Progenitor cell of endocrine pancreas (in vitro differentiated cells): Measurements from ENCODE around the gene CD80. TPM values are rescaled to one million over a fixed set of nuclear protein-coding genes. Genes with fewer than 3 reads are reported as not detected.

Experiments
- DNase-seq: peaks from one replicate; pipeline ENCODE4 v3.0.0; 2021; ENCODE audit warnings: low spot score; ENCODE audit not compliant: unreplicated experiment
- H3K27ac Mint-ChIP-seq: 2 replicates; pipeline ENCODE4 v1.8.0; 2021; ENCODE audit warnings: mild to moderate bottlenecking, moderate library complexity, mixed read lengths
- H3K27me3 Mint-ChIP-seq: 2 replicates; pipeline ENCODE4 v1.8.0; 2021; ENCODE audit warnings: mixed read lengths
- H3K36me3 Mint-ChIP-seq: 2 replicates; pipeline ENCODE4 v1.8.0; 2022; ENCODE audit warnings: mixed read lengths; ENCODE audit not compliant: insufficient read depth
- H3K4me1 Mint-ChIP-seq: 2 replicates; pipeline ENCODE4 v1.8.0; 2021; ENCODE audit warnings: low read depth, mixed read lengths
- H3K4me3 Mint-ChIP-seq: 2 replicates; pipeline ENCODE4 v1.8.0; 2021; ENCODE audit warnings: low read depth, mild to moderate bottlenecking, moderate library complexity, mixed read lengths
- H3K9me3 Mint-ChIP-seq: 2 replicates; pipeline ENCODE4 v1.8.0; 2021; ENCODE audit warnings: low read depth, mixed read lengths
- total RNA-seq: library from RNA; stranded (reverse); gene quantifications from 2 replicates; pipeline ENCODE4 v1.2.1, GENCODE V29; 2021
- TF ChIP-seq, protein P1 (sequence below): fragments of 200-600 bp; sonication (generic); IDR thresholded peaks from one replicate; pipeline ENCODE4 v1.5.0; 2021; ENCODE audit warnings: antibody characterized with exemption, mild to moderate bottlenecking; ENCODE audit not compliant: unreplicated experiment

Gene CD80
- total RNA-seq, 1 donor from 2014 or later: 0.24 TPM

DNA sequence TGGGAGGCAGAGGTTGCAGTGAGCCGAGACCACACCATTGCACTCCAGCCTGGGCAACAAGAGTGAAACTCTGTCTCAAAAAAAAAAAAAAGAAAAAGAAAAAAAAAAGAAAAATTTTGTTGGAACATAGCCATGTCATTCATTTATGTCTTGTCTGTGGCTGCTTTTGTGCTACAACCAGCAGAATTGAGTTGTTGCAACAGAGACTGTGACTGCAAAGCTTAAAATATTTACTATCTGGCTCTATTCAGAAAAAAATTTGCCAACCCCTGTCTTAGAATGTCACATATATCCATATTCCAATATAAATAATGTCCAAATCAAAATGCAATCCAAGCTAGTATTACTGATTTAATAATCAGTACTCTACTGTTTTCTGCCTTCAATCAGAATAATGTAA is 25.1 kb downstream of the CD80 start:
- Mint-ChIP-seq H3K9me3 (no peaks in the 10 kb centered on the region), H3K27me3 (no peaks in the 10 kb centered on the region), H3K4me1 (no peaks in the 10 kb centered on the region), H3K4me3 (no peak overlapping the region), H3K36me3 (no peaks in the 10 kb centered on the region), H3K27ac (no peak overlapping the region)
- TF ChIP-seq, protein P1, sequence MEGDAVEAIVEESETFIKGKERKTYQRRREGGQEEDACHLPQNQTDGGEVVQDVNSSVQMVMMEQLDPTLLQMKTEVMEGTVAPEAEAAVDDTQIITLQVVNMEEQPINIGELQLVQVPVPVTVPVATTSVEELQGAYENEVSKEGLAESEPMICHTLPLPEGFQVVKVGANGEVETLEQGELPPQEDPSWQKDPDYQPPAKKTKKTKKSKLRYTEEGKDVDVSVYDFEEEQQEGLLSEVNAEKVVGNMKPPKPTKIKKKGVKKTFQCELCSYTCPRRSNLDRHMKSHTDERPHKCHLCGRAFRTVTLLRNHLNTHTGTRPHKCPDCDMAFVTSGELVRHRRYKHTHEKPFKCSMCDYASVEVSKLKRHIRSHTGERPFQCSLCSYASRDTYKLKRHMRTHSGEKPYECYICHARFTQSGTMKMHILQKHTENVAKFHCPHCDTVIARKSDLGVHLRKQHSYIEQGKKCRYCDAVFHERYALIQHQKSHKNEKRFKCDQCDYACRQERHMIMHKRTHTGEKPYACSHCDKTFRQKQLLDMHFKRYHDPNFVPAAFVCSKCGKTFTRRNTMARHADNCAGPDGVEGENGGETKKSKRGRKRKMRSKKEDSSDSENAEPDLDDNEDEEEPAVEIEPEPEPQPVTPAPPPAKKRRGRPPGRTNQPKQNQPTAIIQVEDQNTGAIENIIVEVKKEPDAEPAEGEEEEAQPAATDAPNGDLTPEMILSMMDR: no peak
- no peak for DNase-seq

DNA sequence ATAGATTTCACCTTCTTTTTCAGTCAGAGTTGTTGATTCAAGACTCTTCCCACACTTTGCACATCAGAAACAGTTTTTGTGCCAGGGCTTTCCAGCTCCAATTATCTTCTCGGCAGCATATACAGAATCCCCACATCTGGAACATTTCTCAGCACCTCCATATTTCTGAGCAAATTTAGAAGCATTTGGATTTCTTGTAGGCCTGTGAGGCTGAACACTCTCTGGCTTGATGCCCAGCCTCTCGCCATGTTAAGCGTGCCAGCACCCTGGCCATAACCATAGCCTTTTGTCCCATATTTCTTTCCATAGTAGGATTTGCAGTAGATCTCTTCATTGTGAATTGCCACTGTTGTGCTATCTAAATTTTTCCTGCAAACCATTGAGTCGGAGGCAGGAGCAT is 28.3 kb downstream of the CD80 start:
- Mint-ChIP-seq H3K9me3 (no peaks in the 10 kb centered on the region), H3K4me1 (peaks cover 3% of the 10 kb centered on the region), H3K36me3 (peaks cover 2% of the 10 kb centered on the region), H3K27me3 (no peaks in the 10 kb centered on the region), H3K4me3 (no peak overlapping the region), H3K27ac (no peak overlapping the region)
- DNase-seq: no peak
- TF ChIP-seq, protein P1: no peak

DNA sequence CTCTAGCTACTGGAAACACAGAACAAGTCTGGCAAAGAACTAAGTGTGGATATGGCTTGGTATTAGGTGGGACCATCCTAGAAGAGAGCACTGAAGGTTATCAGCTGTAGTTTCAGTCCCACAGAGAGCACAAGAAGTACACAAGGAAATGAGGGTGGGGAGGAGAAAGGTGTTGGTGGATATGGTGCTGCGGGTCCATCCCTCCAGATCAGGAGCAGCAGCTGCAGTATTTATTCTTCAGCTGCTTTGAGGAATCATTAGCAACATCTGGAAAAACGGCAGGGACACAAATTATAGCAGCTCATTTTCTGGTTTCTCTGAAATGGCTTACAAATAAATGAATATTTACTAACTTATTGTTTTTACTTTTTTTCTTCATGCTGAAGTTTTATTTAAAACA is 29.0 kb downstream of the CD80 start:
- H3K4me3 Mint-ChIP-seq: no peak overlapping the region

DNA sequence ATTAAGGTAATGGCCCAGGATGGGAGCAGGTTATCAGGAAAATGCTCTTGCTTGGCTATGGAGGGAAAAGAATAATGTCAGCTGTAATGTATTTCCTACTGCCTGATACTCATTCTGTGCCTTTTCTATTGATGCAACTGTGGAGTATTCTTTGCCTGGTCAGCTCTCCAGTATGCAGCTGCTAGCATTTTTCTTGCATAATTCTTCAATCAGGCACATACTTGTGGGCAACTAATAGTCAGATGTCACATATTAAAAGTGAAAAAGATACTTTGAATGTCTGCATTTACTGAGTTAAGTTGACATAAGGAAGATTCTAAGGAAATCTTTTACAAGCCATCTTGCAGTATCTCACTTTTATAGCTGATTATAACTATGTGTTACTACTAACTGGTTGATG is 29.5 kb downstream of the CD80 start:
- Mint-ChIP-seq H3K4me3 (no peak overlapping the region), H3K27me3 (no peaks in the 10 kb centered on the region), H3K4me1 (peaks cover 3% of the 10 kb centered on the region), H3K27ac (no peak overlapping the region), H3K36me3 (peaks cover 3% of the 10 kb centered on the region), H3K9me3 (no peaks in the 10 kb centered on the region)
- TF ChIP-seq, protein P1: no peak
- DNase-seq: no peak

More for the DNA sequence above, 29.0 kb downstream of the CD80 start:
- H3K9me3 Mint-ChIP-seq: no peaks in the 10 kb centered on the region
- H3K27ac Mint-ChIP-seq: no peak overlapping the region
- peaks cover 3% of the 10 kb centered on the region for H3K36me3 Mint-ChIP-seq
- TF ChIP-seq, protein P1: no peak
- no peaks in the 10 kb centered on the region for H3K27me3 Mint-ChIP-seq
- H3K4me1 Mint-ChIP-seq: peaks cover 3% of the 10 kb centered on the region
- DNase-seq: no peak

DNA sequence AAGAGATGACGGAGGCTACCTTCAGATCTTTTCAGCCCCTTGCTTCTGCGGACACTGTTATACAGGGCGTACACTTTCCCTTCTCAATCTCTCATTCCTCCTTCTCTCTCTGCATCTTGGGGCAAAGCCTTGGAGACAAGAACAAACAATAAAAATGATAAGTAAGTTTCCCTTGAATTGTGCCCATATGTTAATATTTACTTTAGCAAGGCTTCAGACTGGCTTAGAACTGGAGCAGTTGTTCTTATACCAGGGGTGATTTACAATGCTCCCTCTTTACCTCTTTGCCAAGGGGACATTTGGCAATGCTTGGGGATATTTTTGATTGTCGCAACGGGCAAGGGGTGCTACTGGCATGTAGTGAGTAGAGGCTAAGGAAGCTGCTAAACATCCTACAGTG is 31.7 kb downstream of the CD80 start:
- no peak overlapping the region for H3K4me3 Mint-ChIP-seq
- TF ChIP-seq, protein P1: no peak

More for the DNA sequence above, 31.7 kb downstream of the CD80 start:
- Mint-ChIP-seq H3K27ac (no peak overlapping the region), H3K4me1 (peaks cover 3% of the 10 kb centered on the region), H3K27me3 (no peaks in the 10 kb centered on the region), H3K36me3 (peaks cover 8% of the 10 kb centered on the region), H3K9me3 (no peaks in the 10 kb centered on the region)
- DNase-seq: no peak
